ENCODE results near the gene CLIC1. TPM values are rescaled to one million over a fixed set of nuclear protein-coding genes. Genes with fewer than 3 reads are reported as not detected.

The CLIC1 gene
- total and polyA plus RNA-seq, 10 of the 15 experiments (the other 5 are each of a cell fraction or from before 2014, with no cell fraction given): 446 to 1,266 (median 636) TPM

- TF ChIP-seq ZBTB33 (IDR thresholded peaks at IDR 0.05) (no peak), SREBF2 (IDR thresholded peaks at IDR 0.05; ENCODE audit: low read length) (no peak), SIX5 (IDR thresholded peaks at IDR 0.05; ENCODE audit: low read depth, low read length, severe bottlenecking) (no peak), NR2C1 (IDR thresholded peaks at IDR 0.05) (no peak), GATAD2B (conservative IDR thresholded peaks at IDR 0.05; ENCODE audit: low read depth) (no peak)
Measured at GRCh38 chr6:31770860-31771259, 34.5 kb upstream of the CLIC1 start (continued).

GRCh38 chr6:31769684-31770371 lies 33.5 kb upstream of the CLIC1 start:
- H3K27me3 ChIP-seq (replicated peaks in 1 of 2; ENCODE audit: control insufficient read depth in 2 of 2, insufficient read depth in 2 of 2, low read length in 1 of 2): no peaks in the 10 kb centered on the region
- no peaks in the 10 kb centered on the region for H3K36me3 ChIP-seq (ENCODE audit: control insufficient read depth in 2 of 2, insufficient read depth in 2 of 2, low read length in 1 of 2)
- H3K9ac ChIP-seq (ENCODE audit: control insufficient read depth, insufficient read depth, low read length): no peak overlapping the region
- ChIA-PET SMC1A (ENCODE audit: uncharacterized antibody, unreplicated experiment) (interaction anchor here (0.6 to 4.8 kb wide), 27 partner anchors 16 to 222 kb away, joined by 3 to 42 read pairs (median 4); partner anchors contain the start of genes ABHD16A, BAG6, CLIC1 and DDAH2), CTCF (interaction anchor here (0.6 to 9.2 kb wide), 41 partner anchors 11 to 228 kb away, joined by 3 to 208 read pairs (median 4); partner anchors contain the start of genes CLIC1, DDAH2, DDX39B and HSPA1A), RAD21 (ENCODE audit: unreplicated experiment) (interaction anchor here (0.6 to 3.6 kb wide), 26 partner anchors 8 to 219 kb away, joined by 3 to 44 read pairs (median 5); partner anchors contain the start of genes ABHD16A, CLIC1, DDAH2 and GPANK1), POLR2A (interaction anchor here (0.5 to 3.0 kb wide), 11 partner anchors 18 to 177 kb away, joined by 3 to 27 read pairs (median 4); partner anchors contain the start of genes CLIC1, DDAH2, HSPA1B and MSH5)
- WGBS (ENCODE audit: insufficient coverage, insufficient replicate concordance, low lambda C conversion rate, missing lambda C conversion rate): 40% methylated on average over 12 of the region's 12 CpGs
- no peak overlapping the region for H3K4me2 ChIP-seq (ENCODE audit: control insufficient read depth, insufficient read depth)
- BruUV-seq (replicated peaks): no TSS peak
- in situ Hi-C loops (cut with MboI) (no loop called here), intact Hi-C loops (cut with micrococcal nuclease; ENCODE audit: unreplicated experiment) (loop anchor here (1.0 to 10.0 kb wide), 3 partner anchors 41 to 90 kb away; partner anchors contain the start of genes DDAH2 and HSPA1B)
- H4K20me1 ChIP-seq (ENCODE audit: control insufficient read depth, insufficient read depth): no peaks in the 10 kb centered on the region
- H2AFZ ChIP-seq (ENCODE audit: control insufficient read depth, low read depth, low read length): no peak overlapping the region
- peak; percentile 97 for ATAC-seq
- no peaks in the 10 kb centered on the region for H3K79me2 ChIP-seq (ENCODE audit: control insufficient read depth, insufficient read depth, low read length)
- no peak overlapping the region for H3K27ac ChIP-seq (ENCODE audit: control insufficient read depth, insufficient read depth)
- peak; percentile 88 for FAIRE-seq
- no peaks in the 10 kb centered on the region for H3K9me3 ChIP-seq (replicated peaks; ENCODE audit: control insufficient read depth, insufficient read depth, low read length)
- H3K4me3 ChIP-seq: no peak overlapping the region
- no peaks in the 10 kb centered on the region for H3K4me1 ChIP-seq (ENCODE audit: control insufficient read depth, insufficient read depth, low read length)
- DNase-seq (ENCODE audit: low read depth, low spot score): peak; percentile 36
- peak; percentile 67; the same call in 1 of the 2 replicates for TF ChIP-seq YY1 (IDR thresholded peaks at IDR 0.05; ENCODE audit: low read depth, low read length)
- no peak for TF ChIP-seq IKZF2 (IDR thresholded peaks at IDR 0.05)
- no peak for TF ChIP-seq TCF7 (IDR thresholded peaks at IDR 0.05; ENCODE audit: borderline replicate concordance)
- no peak for TF ChIP-seq E2F4 (IDR thresholded peaks at IDR 0.05; ENCODE audit: low read depth, low read length)
- no peak for TF ChIP-seq REST (IDR thresholded peaks at IDR 0.05; ENCODE audit: low read depth, low read length)
- TF ChIP-seq PKNOX1 (IDR thresholded peaks at IDR 0.05): peak; percentile 88
- TF ChIP-seq CHD2 (IDR thresholded peaks at IDR 0.05; ENCODE audit: borderline replicate concordance, low read depth, low read length): no peak
- TF ChIP-seq IKZF1 (conservative IDR thresholded peaks at IDR 0.05): 0 out of 2 replicates have a peak, but pooled peaks have one; percentile 21
- peak; percentile 60 for TF ChIP-seq NBN (IDR thresholded peaks at IDR 0.05)

Measured in GM12878 (cell line).